ENCODE results near the gene COL18A1. TPM values are rescaled to one million over a fixed set of nuclear protein-coding genes. Genes with fewer than 3 reads are reported as not detected.

COL18A1 gene
- total RNA-seq, 1 experiment from 2014 or later: 77.0 TPM

DNA sequence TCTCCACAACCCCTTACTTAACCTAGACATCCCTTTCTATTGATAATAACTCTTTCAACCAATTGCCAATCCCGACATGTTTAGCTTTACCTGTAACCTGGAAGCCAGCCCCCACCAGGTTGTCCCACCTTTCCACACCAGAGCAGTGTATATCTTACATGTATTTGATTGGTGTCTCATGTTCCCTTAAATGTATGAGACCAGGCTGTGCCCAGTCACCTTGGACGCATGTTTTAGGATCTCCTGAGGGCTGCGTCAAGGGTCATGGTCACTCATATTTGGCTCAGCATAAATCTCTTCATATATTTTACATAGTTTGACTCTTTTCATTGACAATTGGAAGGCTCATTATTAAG lies 142.6 kb downstream of the COL18A1 start:
- Histone ChIP-seq H3K9me2 (replicated peaks; ENCODE audit: low read length) (no peaks in the 10 kb centered on the region), H3K36me3 (ENCODE audit: low read depth, low read length) (no peaks in the 10 kb centered on the region), H4K20me1 (ENCODE audit: low read length) (no peaks in the 10 kb centered on the region), H3K79me2 (ENCODE audit: low read length) (no peaks in the 10 kb centered on the region), H3K27ac (ENCODE audit: low read length) (no peak overlapping the region), H3K27me3 (ENCODE audit: low read length) (no peaks in the 10 kb centered on the region), H3K4me2 (ENCODE audit: low read length) (no peak overlapping the region), H2AFZ (ENCODE audit: low read length) (no peak overlapping the region), H3K4me1 (ENCODE audit: insufficient read depth, low read length) (peaks cover 17% of the 10 kb centered on the region), H3K9me3 (ENCODE audit: low read length) (no peaks in the 10 kb centered on the region), H3K4me3 (ENCODE audit: low read length) (no peak overlapping the region), H3K9ac (ENCODE audit: low read length) (no peak overlapping the region), H3F3A (ENCODE audit: low read length, unreplicated experiment) (peaks cover 4% of the 10 kb centered on the region)
- POLR2A ChIA-PET (ENCODE audit: unreplicated experiment): no interaction called here
- DNase-seq (no peak), ATAC-seq (no peak)
- TF ChIP-seq, protein P1, sequence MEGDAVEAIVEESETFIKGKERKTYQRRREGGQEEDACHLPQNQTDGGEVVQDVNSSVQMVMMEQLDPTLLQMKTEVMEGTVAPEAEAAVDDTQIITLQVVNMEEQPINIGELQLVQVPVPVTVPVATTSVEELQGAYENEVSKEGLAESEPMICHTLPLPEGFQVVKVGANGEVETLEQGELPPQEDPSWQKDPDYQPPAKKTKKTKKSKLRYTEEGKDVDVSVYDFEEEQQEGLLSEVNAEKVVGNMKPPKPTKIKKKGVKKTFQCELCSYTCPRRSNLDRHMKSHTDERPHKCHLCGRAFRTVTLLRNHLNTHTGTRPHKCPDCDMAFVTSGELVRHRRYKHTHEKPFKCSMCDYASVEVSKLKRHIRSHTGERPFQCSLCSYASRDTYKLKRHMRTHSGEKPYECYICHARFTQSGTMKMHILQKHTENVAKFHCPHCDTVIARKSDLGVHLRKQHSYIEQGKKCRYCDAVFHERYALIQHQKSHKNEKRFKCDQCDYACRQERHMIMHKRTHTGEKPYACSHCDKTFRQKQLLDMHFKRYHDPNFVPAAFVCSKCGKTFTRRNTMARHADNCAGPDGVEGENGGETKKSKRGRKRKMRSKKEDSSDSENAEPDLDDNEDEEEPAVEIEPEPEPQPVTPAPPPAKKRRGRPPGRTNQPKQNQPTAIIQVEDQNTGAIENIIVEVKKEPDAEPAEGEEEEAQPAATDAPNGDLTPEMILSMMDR (conservative IDR thresholded peaks at IDR 0.05; ENCODE audit: low read depth, low read length): no peak
- no peak for TF ChIP-seq EZH2phosphoT487 (IDR thresholded peaks at IDR 0.05; ENCODE audit: borderline replicate concordance, low read length)
- no peak for TF ChIP-seq EZH2 (IDR thresholded peaks at IDR 0.05; ENCODE audit: low read length, unreplicated experiment)
- CTCF ChIA-PET: no interaction called here
- no TSS peak for BruUV-seq (replicated peaks)
- intact Hi-C loops (cut with micrococcal nuclease): no loop called here

DNA sequence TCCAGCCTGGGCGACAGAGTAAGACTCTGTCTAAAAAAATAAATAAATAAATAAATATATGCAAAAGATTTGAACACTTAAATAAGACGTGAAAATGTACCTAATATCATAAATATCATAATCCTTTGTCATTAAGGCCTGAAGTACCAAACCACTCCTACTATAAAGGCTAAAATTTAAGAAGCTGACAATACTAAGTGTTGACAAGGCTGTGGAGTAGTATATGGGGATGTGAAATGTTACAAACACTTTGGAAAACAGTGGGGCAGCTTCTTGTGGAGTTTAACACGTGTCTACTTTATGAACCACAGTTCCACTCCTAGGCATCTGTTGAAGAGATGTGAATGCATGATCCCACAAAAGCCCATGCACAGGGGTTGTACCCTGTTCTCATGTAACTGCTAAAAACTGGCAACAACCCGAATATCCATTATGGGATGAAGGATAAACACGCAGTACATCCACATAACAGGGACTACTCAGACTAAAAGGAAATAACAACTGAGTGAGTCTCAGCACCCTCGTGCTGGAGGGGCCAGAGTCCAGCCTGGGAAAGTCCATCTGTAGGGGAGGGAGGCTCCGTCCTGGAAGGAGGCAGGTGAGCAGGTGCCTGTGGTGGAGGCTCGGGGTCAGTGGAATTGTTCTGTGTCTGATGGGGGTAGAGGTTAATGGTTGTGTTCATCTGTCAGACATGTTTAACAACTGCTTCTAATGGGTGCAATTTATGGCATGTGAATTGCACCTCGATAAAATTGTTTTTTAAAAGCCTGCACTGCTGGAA lies 143.9 kb downstream of the COL18A1 start:
- H3K9me2 ChIP-seq (replicated peaks; ENCODE audit: low read length): no peaks in the 10 kb centered on the region
- no TSS peak for BruUV-seq (replicated peaks)
- H3K9me3 ChIP-seq (ENCODE audit: low read length): no peaks in the 10 kb centered on the region
- TF ChIP-seq EZH2 (IDR thresholded peaks at IDR 0.05; ENCODE audit: low read length, unreplicated experiment) (no peak), EZH2phosphoT487 (IDR thresholded peaks at IDR 0.05; ENCODE audit: borderline replicate concordance, low read length) (no peak)
- TF ChIP-seq, protein P1 (conservative IDR thresholded peaks at IDR 0.05; ENCODE audit: low read depth, low read length): no peak
- ChIA-PET POLR2A (ENCODE audit: unreplicated experiment) (no interaction called here), CTCF (no interaction called here)
- no peaks in the 10 kb centered on the region for H4K20me1 ChIP-seq (ENCODE audit: low read length)
- no peak overlapping the region for H3K9ac ChIP-seq (ENCODE audit: low read length)
- no peak overlapping the region for H3K4me3 ChIP-seq (ENCODE audit: low read length)
- H3K36me3 ChIP-seq (ENCODE audit: low read depth, low read length): no peaks in the 10 kb centered on the region
- no peaks in the 10 kb centered on the region for H3K27me3 ChIP-seq (ENCODE audit: low read length)
- peaks cover 14% of the 10 kb centered on the region for H3K4me1 ChIP-seq (ENCODE audit: insufficient read depth, low read length)
- H3F3A ChIP-seq (ENCODE audit: low read length, unreplicated experiment): peaks cover 4% of the 10 kb centered on the region
- H3K4me2 ChIP-seq (ENCODE audit: low read length): no peak overlapping the region
- ATAC-seq (no peak), DNase-seq (no peak)
- H3K79me2 ChIP-seq (ENCODE audit: low read length): no peaks in the 10 kb centered on the region
- H3K27ac ChIP-seq (ENCODE audit: low read length): no peak overlapping the region
- H2AFZ ChIP-seq (ENCODE audit: low read length): no peak overlapping the region
- intact Hi-C loops (cut with micrococcal nuclease): no loop called here

DNA sequence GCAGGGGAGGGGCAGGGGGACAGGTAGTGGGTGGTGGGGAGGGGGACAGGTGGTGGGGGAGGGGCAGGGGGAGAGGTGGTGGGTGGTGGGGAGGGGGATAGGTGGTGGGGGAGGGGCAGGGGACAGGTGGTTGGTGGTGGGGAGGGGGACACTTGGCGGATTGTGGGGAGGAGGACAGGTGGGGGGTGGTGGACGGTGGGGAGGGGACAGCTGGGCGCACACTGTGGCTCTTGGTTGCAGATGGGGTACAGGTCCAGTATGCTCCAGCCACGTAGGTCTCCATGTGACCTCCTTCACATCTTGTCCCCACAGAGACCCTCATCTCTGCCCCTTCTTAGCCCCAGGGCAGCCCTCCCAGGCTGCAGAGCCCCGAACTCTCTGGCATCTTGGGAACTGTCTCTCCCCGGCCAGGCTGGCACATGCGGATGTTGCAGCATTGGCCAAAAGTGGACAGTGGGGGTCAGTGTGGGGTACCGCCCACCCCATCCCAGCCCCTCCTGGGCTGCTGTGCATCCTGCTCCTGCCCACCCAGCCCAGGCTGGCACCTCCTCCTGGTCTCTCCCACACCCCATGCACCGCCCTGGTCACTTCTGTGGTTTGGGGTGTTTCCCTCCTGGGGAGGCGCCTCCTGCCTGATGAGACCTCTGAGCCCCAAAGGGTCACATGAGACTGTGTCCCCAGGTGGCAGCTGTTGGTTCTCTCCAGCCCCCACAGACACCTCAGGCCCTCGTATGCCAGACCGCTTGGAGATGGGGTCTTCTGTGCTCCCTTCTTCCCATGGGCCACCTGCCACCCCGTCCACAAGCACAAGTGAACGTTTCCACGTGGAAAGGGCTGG lies 144.9 kb downstream of the COL18A1 start:
- Histone ChIP-seq H3K9me2 (replicated peaks; ENCODE audit: low read length) (no peaks in the 10 kb centered on the region), H3K9ac (ENCODE audit: low read length) (no peak overlapping the region), H3F3A (ENCODE audit: low read length, unreplicated experiment) (peaks cover 4% of the 10 kb centered on the region), H3K9me3 (ENCODE audit: low read length) (no peaks in the 10 kb centered on the region), H4K20me1 (ENCODE audit: low read length) (no peaks in the 10 kb centered on the region), H3K4me2 (ENCODE audit: low read length) (no peak overlapping the region), H3K4me1 (ENCODE audit: insufficient read depth, low read length) (peaks cover 14% of the 10 kb centered on the region), H3K27me3 (ENCODE audit: low read length) (no peaks in the 10 kb centered on the region), H3K4me3 (ENCODE audit: low read length) (no peak overlapping the region), H3K79me2 (ENCODE audit: low read length) (no peaks in the 10 kb centered on the region), H3K36me3 (ENCODE audit: low read depth, low read length) (no peaks in the 10 kb centered on the region), H3K27ac (ENCODE audit: low read length) (no peak overlapping the region), H2AFZ (ENCODE audit: low read length) (no peak overlapping the region)
- no peak for DNase-seq
- ChIA-PET POLR2A (ENCODE audit: unreplicated experiment) (no interaction called here), CTCF (no interaction called here)
- no peak for ATAC-seq
- TF ChIP-seq, protein P1 (conservative IDR thresholded peaks at IDR 0.05; ENCODE audit: low read depth, low read length): no peak; the same call in 1 of the 2 replicates
- TF ChIP-seq EZH2 (IDR thresholded peaks at IDR 0.05; ENCODE audit: low read length, unreplicated experiment) (no peak), EZH2phosphoT487 (IDR thresholded peaks at IDR 0.05; ENCODE audit: borderline replicate concordance, low read length) (no peak)
- no TSS peak for BruUV-seq (replicated peaks)
- intact Hi-C loops (cut with micrococcal nuclease): no loop called here
